Activated CD8-positive, alpha-beta memory T cell treated with anti-CD3 and anti-CD28 coated beads, Interleukin-2, amount 10 ng/mL, durations not matched to agents 7 days and 5 days (primary cell): Measurements from ENCODE around the gene C1orf167. TPM values are rescaled to one million over a fixed set of nuclear protein-coding genes. Genes with fewer than 3 reads are reported as not detected.
A peak's percentile ranks its signal among the peaks of the same experiment; 100 is the strongest.

Experiments used
- ATAC-seq: fragments of 150-1000 bp; cut with Tn5 transposase; one replicate; pipeline ENCODE4 v1.10.0; 2021; ENCODE audit warnings: moderate library complexity
- CTCF ChIA-PET: fragments of 350-600 bp; sonication (Branson Sonifier 250); formaldehyde crosslinking; loops from one replicate; lab custom pipeline; 2021; ENCODE audit warnings: antibody characterized with exemption; lab: Charles Lee
- DNase-seq: peaks from one replicate; pipeline ENCODE4 v3.0.0-alpha.2; 2020
- H3K27ac Mint-ChIP-seq: one replicate; pipeline ENCODE4 v1.8.0; 2021; ENCODE audit warnings: mild to moderate bottlenecking, mixed read lengths
- H3K27me3 Mint-ChIP-seq: one replicate; pipeline ENCODE4 v1.8.0; 2021; ENCODE audit warnings: mixed read lengths
- H3K36me3 Mint-ChIP-seq: one replicate; pipeline ENCODE4 v1.8.0; 2021; ENCODE audit warnings: mild to moderate bottlenecking, mixed read lengths
- H3K4me1 Mint-ChIP-seq: one replicate; pipeline ENCODE4 v1.8.0; 2021; ENCODE audit warnings: mixed read lengths
- H3K4me3 Mint-ChIP-seq: one replicate; pipeline ENCODE4 v1.8.0; 2021; ENCODE audit warnings: mild to moderate bottlenecking, moderate library complexity, mixed read lengths
- H3K9me3 Mint-ChIP-seq: one replicate; pipeline ENCODE4 v1.8.0; 2022; ENCODE audit warnings: low read depth, mixed read lengths
- total RNA-seq, 2 experiments: library from RNA; stranded (reverse); gene quantifications; one replicate each; pipeline ENCODE4 v1.2.3, GENCODE V29; 2021

Gene C1orf167
- total RNA-seq, 2 experiments from 2014 or later = not detected

DNA sequence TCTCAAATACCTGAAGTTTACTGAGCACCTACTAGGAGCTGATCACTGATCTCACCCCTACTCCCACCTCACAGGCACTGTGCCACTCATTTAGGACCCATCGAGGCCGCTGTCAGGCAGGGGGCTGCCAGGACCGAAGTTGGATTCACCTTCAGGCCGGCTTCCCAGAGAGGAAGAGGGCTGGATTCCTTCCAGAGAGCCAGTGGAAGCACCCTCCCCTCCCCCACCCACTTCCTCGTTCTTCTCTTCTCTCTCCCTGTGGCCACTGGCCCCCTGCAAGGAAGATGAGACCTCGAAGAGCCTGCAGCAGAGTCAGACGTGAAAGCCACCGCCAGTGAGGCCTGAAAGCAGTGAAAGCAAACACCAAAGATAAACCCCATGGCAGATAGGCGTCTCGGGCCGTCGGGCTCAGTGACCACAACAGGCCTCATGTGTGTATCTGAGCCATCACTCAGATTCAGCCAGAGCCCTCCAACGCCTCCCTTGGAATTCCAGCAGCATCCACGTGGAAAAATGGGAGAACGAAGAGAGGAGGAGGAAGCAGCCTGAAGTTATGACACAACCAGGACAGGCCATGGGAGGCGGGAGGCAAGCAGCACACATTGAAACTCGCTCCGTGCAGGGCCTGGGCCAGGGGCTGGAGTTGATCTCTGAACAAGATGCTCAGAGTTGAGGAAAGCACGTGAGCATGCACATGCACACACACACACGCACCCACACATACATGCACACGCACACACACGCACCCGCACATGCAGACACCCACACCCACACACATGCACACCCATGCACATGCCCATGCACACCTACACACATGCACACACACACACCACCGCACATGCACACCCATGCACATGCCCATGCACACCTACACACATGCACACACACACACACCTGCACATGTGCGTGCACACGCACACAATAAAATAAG lies 32.2 kb upstream of the C1orf167 start:
- DNase-seq (peak; percentile 47), ATAC-seq (peak; percentile 62)
- Mint-ChIP-seq H3K9me3 (no peaks in the 10 kb centered on the region), H3K36me3 (no peaks in the 10 kb centered on the region), H3K27me3 (no peaks in the 10 kb centered on the region), H3K27ac (peak overlapping the region; percentile 79), H3K4me3 (peak overlapping the region; percentile 54), H3K4me1 (peaks cover 46% of the 10 kb centered on the region)
- CTCF ChIA-PET = interaction anchor here (0.7 to 4.6 kb wide), 8 partner anchors 10 to 631 kb away, joined by 3 to 31 read pairs (median 8); partner anchors contain the start of gene FBXO6

DNA sequence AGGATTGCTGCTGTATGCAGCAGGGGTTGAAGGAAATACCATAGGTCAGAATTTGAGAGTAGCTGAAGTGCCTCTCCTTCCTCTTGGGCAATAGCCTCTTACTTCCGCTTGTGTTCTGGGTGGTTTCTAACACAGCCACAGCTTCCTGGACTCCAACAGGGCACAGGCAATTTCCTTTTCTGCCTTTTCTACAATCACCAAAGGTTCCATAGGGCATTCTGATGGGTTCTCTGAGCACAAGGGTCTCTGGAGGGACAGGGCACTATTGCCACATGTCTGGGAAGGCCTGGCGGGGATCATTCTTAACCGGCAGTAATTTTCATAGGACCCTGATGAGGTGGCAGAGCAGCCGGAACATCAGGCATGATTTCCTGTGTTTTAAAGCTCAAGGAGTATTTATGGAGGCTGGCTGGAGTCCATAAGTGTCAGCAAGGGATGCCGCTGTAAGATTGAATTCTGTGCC lies 31.5 kb upstream of the C1orf167 start:
- Mint-ChIP-seq H3K4me3 (peak overlapping the region; percentile 54), H3K27ac (peak overlapping the region; percentile 79)
- CTCF ChIA-PET = interaction anchor here (0.7 to 4.6 kb wide), 7 partner anchors 11 to 632 kb away, joined by 3 to 31 read pairs (median 4); partner anchors contain the start of genes CLCN6, FBXO6 and MTHFR

DNA sequence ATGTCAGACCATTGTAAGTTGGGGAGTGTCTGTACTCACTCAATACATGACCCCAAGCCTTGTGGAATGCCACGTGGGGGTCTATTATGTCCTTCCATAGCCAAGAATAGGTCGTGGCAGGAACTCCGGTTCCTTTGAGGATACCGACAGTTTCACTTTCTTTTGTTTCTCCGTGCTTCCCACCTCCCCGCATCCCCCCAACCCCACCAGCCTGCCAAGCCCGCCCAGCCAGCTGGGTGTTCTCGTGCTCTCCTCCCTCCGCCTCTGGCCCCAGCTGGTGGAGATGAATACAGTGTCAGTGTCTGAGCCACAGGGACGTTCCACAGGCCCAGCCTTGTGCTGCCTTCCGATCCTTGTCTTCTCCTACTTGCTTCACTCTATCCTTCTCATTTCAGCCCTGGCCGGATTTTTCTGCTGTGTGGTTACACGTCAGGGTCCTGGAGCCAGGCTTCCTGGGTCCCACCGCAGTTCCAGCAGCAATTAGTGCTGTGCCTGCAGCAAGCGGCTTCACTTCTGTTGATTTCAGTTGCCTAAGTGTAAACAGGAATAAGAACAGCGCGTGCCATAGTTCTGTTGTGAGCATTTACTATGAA lies 30.2 kb upstream of the C1orf167 start:
- Mint-ChIP-seq H3K36me3 (no peaks in the 10 kb centered on the region), H3K4me1 (peaks cover 46% of the 10 kb centered on the region), H3K4me3 (peak overlapping the region; percentile 68), H3K27me3 (no peaks in the 10 kb centered on the region), H3K9me3 (no peaks in the 10 kb centered on the region), H3K27ac (peak overlapping the region; percentile 79)
- ATAC-seq (no peak), DNase-seq (peak; percentile 54)
- CTCF ChIA-PET = interaction anchor here (0.7 to 4.6 kb wide), 6 partner anchors 9 to 287 kb away, joined by 3 to 31 read pairs (median 8); partner anchors contain the start of genes FBXO6 and MIIP

More for the DNA sequence above, 31.5 kb upstream of the C1orf167 start:
- peaks cover 45% of the 10 kb centered on the region for H3K4me1 Mint-ChIP-seq
- ATAC-seq = peak; percentile 88
- no peaks in the 10 kb centered on the region for H3K27me3 Mint-ChIP-seq
- H3K36me3 Mint-ChIP-seq = no peaks in the 10 kb centered on the region
- H3K9me3 Mint-ChIP-seq = no peaks in the 10 kb centered on the region
- peak; percentile 86 for DNase-seq

DNA sequence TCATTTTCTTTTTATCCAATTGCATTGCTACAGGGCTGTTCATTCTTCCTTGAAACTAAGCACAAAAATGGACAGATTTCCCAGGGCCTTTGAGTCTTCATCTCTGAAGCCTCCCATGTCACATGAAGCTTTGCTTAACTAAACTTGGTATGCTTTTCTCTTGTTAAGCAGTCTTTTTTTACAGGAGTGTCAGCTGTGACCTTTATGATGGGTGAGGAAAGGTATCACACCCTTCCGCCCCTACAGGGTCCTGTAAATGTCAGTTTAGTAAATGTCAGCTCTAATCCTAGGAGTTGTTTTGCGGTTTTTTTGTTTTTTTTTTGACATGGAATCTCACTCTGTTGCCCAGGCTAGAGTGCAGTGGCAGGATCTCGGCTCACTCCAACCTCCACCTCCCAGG lies 28.7 kb upstream of the C1orf167 start:
- no peaks in the 10 kb centered on the region for H3K9me3 Mint-ChIP-seq
- CTCF ChIA-PET = interaction anchor here (3.9 to 4.6 kb wide), 2 partner anchors 13 to 69 kb away, joined by 19 to 31 read pairs; partner anchors contain the start of gene FBXO6
- no peak overlapping the region for H3K4me3 Mint-ChIP-seq
- peak overlapping the region; percentile 24 for H3K27ac Mint-ChIP-seq
- peaks cover 58% of the 10 kb centered on the region for H3K4me1 Mint-ChIP-seq
- no peak for ATAC-seq
- H3K27me3 Mint-ChIP-seq = no peaks in the 10 kb centered on the region
- peaks cover 3% of the 10 kb centered on the region for H3K36me3 Mint-ChIP-seq
- DNase-seq = no peak

DNA sequence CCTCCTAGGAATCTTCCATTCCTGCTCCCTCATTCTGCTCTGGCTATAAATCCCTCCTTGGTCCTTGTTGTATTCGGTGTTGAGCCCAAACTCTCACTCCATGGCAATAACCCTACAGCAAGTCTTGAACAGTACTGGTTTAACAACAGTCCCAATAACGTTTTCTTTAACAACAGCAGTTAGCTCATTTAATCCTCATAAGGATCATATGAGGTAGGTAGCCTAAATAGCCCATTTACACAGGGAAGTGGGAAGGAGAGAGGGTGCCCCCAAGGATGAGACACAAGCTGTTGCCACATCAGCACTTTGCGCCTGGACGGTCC lies 26.5 kb upstream of the C1orf167 start:
- Mint-ChIP-seq H3K27me3 (no peaks in the 10 kb centered on the region), H3K4me1 (peaks cover 62% of the 10 kb centered on the region), H3K9me3 (no peaks in the 10 kb centered on the region), H3K27ac (no peak overlapping the region), H3K36me3 (peaks cover 8% of the 10 kb centered on the region), H3K4me3 (peak overlapping the region; percentile 93)
- ATAC-seq = no peak
- CTCF ChIA-PET = interaction anchor here (1.4 to 4.2 kb wide), 4 partner anchors 9 to 85 kb away, joined by 5 to 32 read pairs (median 24); partner anchors contain the start of gene FBXO6
- no peak for DNase-seq

DNA sequence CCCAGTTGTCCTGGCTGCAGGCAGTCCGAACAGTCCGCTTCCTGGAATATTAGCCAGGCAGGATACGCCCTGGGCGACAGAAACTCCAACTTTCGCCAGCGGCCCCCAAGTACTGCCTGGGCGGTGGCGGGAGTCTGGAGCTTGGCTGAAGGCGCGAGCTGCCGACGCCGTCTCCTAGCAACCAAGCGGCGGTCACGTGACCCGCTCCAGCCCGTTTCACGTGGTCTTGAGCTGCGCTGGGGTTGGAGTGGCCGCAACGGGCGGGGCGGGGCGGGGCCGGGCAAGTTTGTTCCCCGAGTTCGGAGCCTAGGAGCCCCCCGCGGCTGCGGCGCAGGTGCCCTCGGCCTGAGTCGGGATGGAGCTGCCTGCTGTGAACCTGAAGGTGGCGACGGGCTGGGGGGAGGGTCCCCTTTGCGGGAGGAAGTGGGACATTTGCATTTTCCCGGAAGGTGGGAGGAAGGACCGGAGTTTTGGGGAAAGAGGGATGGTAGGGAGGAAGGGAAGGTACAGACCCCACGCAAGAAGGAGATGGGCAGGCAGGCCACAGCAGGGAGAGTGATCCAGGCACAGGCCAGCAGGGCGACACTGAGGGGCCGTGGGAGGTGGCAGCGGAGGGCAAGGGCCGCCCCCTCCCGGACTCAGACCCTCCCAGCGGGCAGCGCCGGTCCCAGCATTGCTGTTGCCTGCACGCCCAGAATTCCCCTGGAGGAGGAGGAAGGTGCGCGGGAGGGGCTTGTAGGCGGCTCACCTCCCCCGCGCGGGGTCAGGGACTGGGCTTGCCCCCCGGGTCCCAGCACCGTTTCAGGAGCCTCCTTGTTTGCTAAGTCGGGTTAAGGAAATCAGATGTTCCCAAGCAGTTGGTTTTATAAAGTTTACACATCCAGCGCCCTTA lies 25.9 kb upstream of the C1orf167 start, which contains the start of gene AGTRAP:
Gene AGTRAP (plus strand): TSS at position 283 of the 892 bp plus-strand sequence. CDS start 73 bp downstream, at position 356.
- ATAC-seq (peak; percentile 80), DNase-seq (peak; percentile 95)
- no peaks in the 10 kb centered on the region for H3K27me3 Mint-ChIP-seq
- peaks cover 12% of the 10 kb centered on the region for H3K36me3 Mint-ChIP-seq
- no peaks in the 10 kb centered on the region for H3K9me3 Mint-ChIP-seq
- peak within 1 kb of the TSS; percentile 87 for H3K27ac Mint-ChIP-seq
- H3K4me1 Mint-ChIP-seq = peaks cover 62% of the 10 kb centered on the region
- peak within 1 kb of the TSS; percentile 93 for H3K4me3 Mint-ChIP-seq
- CTCF ChIA-PET = interaction anchor here (0.7 to 4.2 kb wide), 8 partner anchors 8 to 474 kb away, joined by 3 to 32 read pairs (median 8); partner anchors contain the start of genes FBXO6 and MAD2L2

DNA sequence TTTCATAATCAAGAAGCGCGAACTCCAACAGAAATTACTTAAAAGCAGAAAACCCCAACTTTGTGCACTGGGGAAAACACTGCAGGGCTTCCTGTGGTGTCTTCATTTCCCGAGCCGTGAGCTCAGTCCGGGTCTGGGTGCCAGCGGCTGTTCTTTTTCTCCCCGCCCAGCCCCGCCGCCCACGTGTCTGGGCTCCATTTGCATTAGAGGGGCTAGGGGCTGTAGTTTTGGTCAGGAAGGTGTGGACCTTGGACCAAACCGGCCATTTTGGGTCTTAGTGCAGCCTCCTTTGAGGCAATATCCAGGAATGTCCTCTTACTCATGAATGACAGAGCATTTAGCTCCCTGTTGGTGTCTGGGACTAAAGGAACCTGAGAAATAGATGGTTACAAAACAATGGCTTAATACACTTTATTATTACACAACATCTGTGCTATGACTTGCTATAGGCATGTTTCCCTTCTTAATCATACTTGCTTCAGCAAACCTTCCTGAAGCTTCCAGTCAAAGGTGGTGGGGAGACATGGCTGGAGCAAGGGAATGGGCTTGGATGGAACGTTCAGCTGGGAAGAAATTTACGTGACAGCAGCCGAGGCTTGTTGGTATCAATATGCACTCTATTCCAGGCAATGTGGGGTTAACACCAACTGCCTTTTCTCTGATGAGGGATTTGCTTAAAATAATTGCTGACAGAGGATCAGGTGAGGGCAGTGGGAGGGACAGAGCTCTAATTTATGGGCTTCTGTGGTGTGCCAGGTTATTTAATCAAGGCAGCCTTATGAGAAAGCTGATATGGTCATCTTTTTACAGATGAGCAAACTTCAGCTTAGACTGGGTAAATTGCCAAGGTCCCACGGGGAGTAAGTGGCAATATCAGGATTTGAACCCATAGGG lies 25.0 kb upstream of the C1orf167 start:
- no peaks in the 10 kb centered on the region for H3K27me3 Mint-ChIP-seq
- CTCF ChIA-PET = interaction anchor here (0.7 to 4.2 kb wide), 6 partner anchors 11 to 475 kb away, joined by 3 to 32 read pairs (median 14); partner anchors contain the start of genes FBXO6 and MAD2L2
- H3K4me1 Mint-ChIP-seq = peaks cover 62% of the 10 kb centered on the region
- ATAC-seq (peak; percentile 55), DNase-seq (peak; percentile 68)
- H3K4me3 Mint-ChIP-seq = peak overlapping the region; percentile 93
- H3K36me3 Mint-ChIP-seq = peaks cover 12% of the 10 kb centered on the region
- H3K9me3 Mint-ChIP-seq = no peaks in the 10 kb centered on the region
- peak overlapping the region; percentile 70 for H3K27ac Mint-ChIP-seq

DNA sequence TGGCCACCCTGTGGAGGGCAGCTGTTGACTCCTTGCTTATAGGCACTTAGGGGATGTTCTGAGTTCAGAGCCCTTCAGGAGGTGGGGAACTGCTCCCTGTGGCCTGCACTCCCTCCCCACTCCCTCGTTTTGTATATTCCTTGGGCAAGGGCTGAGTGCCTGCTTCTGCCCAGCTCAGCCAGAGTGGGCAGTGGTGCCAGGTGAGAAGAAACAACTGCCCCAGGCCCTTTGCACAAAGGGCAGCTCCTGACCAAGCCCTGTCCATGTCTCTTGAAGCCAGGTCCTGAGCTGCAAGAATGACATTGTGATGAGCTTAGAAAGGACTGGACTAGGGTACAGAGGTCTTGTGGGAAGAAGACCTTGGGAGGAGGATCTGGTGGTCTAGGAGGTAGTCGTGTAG lies 23.9 kb upstream of the C1orf167 start:
- Mint-ChIP-seq H3K4me3 (peak overlapping the region; percentile 19), H3K27me3 (no peaks in the 10 kb centered on the region), H3K36me3 (peaks cover 16% of the 10 kb centered on the region), H3K9me3 (no peaks in the 10 kb centered on the region), H3K27ac (no peak overlapping the region), H3K4me1 (peaks cover 69% of the 10 kb centered on the region)
- CTCF ChIA-PET = interaction anchor here (3.6 to 4.2 kb wide), 3 partner anchors 12 to 74 kb away, joined by 17 to 32 read pairs (median 31); partner anchors contain the start of gene FBXO6
- DNase-seq (no peak), ATAC-seq (no peak)

DNA sequence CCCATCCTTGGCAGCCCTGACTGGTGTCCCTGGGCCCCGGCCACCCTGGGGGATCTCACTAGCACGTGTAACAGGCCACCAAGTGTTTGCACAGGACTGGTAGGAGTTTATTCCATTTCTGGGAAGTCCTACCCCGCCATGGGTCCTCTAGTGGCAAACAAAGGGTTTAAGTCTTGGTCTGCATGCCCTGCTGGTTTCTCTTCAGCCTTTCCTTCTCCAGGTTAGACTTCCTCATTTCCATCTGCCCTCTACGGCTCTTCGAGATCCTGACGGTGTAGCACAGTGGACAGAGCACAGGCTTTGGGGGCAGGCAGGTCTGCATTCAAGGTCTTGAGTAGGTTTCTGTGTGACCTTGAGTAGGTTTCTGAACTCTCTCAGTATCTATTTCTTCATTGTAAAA lies 23.2 kb upstream of the C1orf167 start:
- DNase-seq (no peak), ATAC-seq (no peak)
- no peak overlapping the region for H3K4me3 Mint-ChIP-seq
- CTCF ChIA-PET = interaction anchor here (1.2 to 4.2 kb wide), 3 partner anchors 75 to 89 kb away, joined by 5 to 32 read pairs (median 9); partner anchors contain the start of gene FBXO6
- H3K27ac Mint-ChIP-seq = peak overlapping the region; percentile 39
- H3K9me3 Mint-ChIP-seq = no peaks in the 10 kb centered on the region
- no peaks in the 10 kb centered on the region for H3K27me3 Mint-ChIP-seq
- peaks cover 16% of the 10 kb centered on the region for H3K36me3 Mint-ChIP-seq
- H3K4me1 Mint-ChIP-seq = peaks cover 69% of the 10 kb centered on the region

DNA sequence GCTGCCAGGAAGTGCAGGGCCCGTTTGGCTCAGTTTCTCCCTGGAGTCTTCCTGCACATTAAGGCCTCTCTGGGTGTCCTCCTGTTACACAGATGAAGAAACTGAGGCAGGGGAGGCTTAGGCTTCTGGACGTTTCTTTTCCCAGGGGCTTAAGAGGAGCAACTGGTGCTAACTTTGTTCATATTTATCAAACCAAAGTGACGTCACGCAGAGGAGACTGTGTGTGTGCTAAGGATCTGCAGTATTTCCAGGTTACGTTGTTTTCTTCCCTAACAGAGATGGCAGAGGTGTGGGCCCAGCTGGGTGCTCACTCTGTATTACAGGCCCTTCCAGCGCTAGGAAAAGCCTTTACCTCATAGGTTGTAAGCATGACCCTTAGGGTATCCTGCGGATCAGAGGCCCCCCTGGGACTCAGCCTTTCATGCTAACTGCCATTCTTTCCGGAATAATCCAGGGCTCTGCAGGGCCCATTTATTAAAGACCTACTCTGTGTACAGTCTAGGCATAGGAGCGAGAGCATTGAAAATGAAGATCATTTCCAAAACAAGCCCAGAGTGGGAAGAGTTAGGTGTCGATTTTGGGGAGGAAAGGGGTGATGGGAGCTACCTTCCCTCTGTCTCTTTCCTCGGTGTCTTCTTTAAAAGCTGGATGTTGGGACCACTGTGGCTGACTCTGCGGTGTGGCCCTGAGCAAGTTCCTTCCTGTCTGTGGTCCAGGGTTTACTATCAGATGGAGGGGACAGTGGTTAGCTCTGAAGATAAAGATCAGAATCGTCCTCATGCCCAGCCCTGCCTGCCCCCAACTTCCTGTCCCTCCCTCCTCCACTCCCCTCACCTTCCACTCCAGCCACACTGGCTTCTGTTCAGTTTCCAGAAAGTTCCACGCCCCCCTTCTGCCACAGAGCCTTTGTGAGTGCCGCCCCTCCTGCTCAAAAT lies 21.5 kb upstream of the C1orf167 start:
- Mint-ChIP-seq H3K27ac (peak overlapping the region; percentile 76), H3K36me3 (peaks cover 19% of the 10 kb centered on the region), H3K4me3 (peak overlapping the region; percentile 52), H3K27me3 (no peaks in the 10 kb centered on the region), H3K9me3 (no peaks in the 10 kb centered on the region), H3K4me1 (peaks cover 69% of the 10 kb centered on the region)
- DNase-seq = peak; percentile 83
- peak; percentile 47 for ATAC-seq
- CTCF ChIA-PET = interaction anchor here (0.6 to 2.6 kb wide), 10 partner anchors 8 to 92 kb away, joined by 3 to 10 read pairs (median 3); partner anchors contain the start of genes DRAXIN and FBXO6
